LHCN-M2 (cell line): Measurements from ENCODE around the gene PDPN. TPM values are rescaled to one million over a fixed set of nuclear protein-coding genes. Genes with fewer than 3 reads are reported as not detected.

ENCODE experiments used
- DNase-seq: peaks from one replicate; pipeline ENCODE4 v3.0.0-alpha.2; 2012; ENCODE audit warnings: low read depth
- total RNA-seq: library from RNA; depleted of rRNA; stranded (reverse); fragments of >200 nt; gene quantifications from 2 replicates; pipeline ENCODE4 v1.2.3, GENCODE V29; 2014

Gene PDPN
- total RNA-seq, 1 experiment from 2014 or later, result 0.86 TPM

GRCh38 chr1:13617773-13618172, 34.1 kb downstream of the PDPN start:
- DNase-seq, result no peak

GRCh38 chr1:13618483-13618882, 34.9 kb downstream of the PDPN start:
- no peak for DNase-seq

- DNase-seq, result no peak
Observed at GRCh38 chr1:13619909-13620308, 36.3 kb downstream of the PDPN start.

- no peak for DNase-seq
Observed at GRCh38 chr1:13620825-13621224, 37.2 kb downstream of the PDPN start.

- no peak for DNase-seq
Observed at GRCh38 chr1:13622446-13622845, 38.8 kb downstream of the PDPN start.

GRCh38 chr1:13623021-13623637, 39.5 kb downstream of the PDPN start:
- no peak for DNase-seq

- no peak for DNase-seq
Observed at GRCh38 chr1:13624526-13624925, 40.9 kb downstream of the PDPN start.

GRCh38 chr1:13627127-13627526, 43.5 kb downstream of the PDPN start:
- DNase-seq, result no peak

- DNase-seq, result no peak
Observed at GRCh38 chr1:13628218-13628617, 44.6 kb downstream of the PDPN start.

GRCh38 chr1:13628711-13629110, 45.1 kb downstream of the PDPN start:
- DNase-seq, result no peak

- no peak for DNase-seq
Observed at GRCh38 chr1:13642306-13643004, 58.8 kb downstream of the PDPN start.

GRCh38 chr1:13643017-13643416, 59.4 kb downstream of the PDPN start:
- DNase-seq, result no peak

- DNase-seq, result no peak
Observed at GRCh38 chr1:13646521-13646920, 62.9 kb downstream of the PDPN start.

GRCh38 chr1:13651279-13651678, 67.6 kb downstream of the PDPN start:
- peak; percentile 54 for DNase-seq

GRCh38 chr1:13652238-13652637, 68.6 kb downstream of the PDPN start:
- no peak for DNase-seq

GRCh38 chr1:13661539-13661938, 77.9 kb downstream of the PDPN start:
- DNase-seq, result no peak

GRCh38 chr1:13662493-13662892, 78.9 kb downstream of the PDPN start:
- DNase-seq, result no peak

- DNase-seq, result no peak
Observed at GRCh38 chr1:13663969-13664368, 80.3 kb downstream of the PDPN start.

GRCh38 chr1:13664451-13664850, 80.8 kb downstream of the PDPN start:
- no peak for DNase-seq

- DNase-seq, result no peak
Observed at GRCh38 chr1:13666317-13666716, 82.7 kb downstream of the PDPN start.
